ENCODE results near the gene THY1. TPM values are rescaled to one million over a fixed set of nuclear protein-coding genes. Genes with fewer than 3 reads are reported as not detected.

Gene THY1
- total and polyA plus RNA-seq, 9 of the 15 experiments (the other 6 are each of a cell fraction or from before 2014, with no cell fraction given): 0.07 to 0.40 (median 0.16) TPM; not detected in 5

- no peak for TF ChIP-seq HINFP (tag; conservative IDR thresholded peaks at IDR 0.05; ENCODE audit: low read depth)
- no peak for TF ChIP-seq HNRNPH1 (optimal IDR thresholded peaks at IDR 0.05; ENCODE audit: low read depth, low read length)
- no peak for TF ChIP-seq HNRNPL (IDR thresholded peaks at IDR 0.05; ENCODE audit: low read depth, low read length)
- TF ChIP-seq ZFP36 (IDR thresholded peaks at IDR 0.05; ENCODE audit: low read depth, low read length, partially characterized antibody): no peak
- peak; percentile 63; the same call in 1 of the 2 replicates for TF ChIP-seq BMI1 (IDR thresholded peaks at IDR 0.05; ENCODE audit: low read length)
- TF ChIP-seq MYNN (IDR thresholded peaks at IDR 0.05): no peak
- TF ChIP-seq MYNN (CRISPR knock-in tag; IDR thresholded peaks at IDR 0.05): no peak
- TF ChIP-seq ZNF121 (CRISPR knock-in tag; conservative IDR thresholded peaks at IDR 0.05): no peak
- TF ChIP-seq TAF1 (IDR thresholded peaks at IDR 0.05; ENCODE audit: control insufficient read depth, extremely low read depth, insufficient read depth, low read length, severe bottlenecking): peak; percentile 44
- TF ChIP-seq ZNF75A (CRISPR knock-in tag; IDR thresholded peaks at IDR 0.05): no peak
- no peak for TF ChIP-seq ZBTB5 (IDR thresholded peaks at IDR 0.05)
- no peak for TF ChIP-seq THRA (IDR thresholded peaks at IDR 0.05)
- TF ChIP-seq ZKSCAN8 (CRISPR knock-in tag; IDR thresholded peaks at IDR 0.05): no peak
- no peak for TF ChIP-seq GMEB1 (CRISPR knock-in tag; IDR thresholded peaks at IDR 0.05)
- TF ChIP-seq KDM5B (IDR thresholded peaks at IDR 0.05; ENCODE audit: insufficient replicate concordance, low read depth, low read length): peak; percentile 50
- no peak for TF ChIP-seq ZNF133 (CRISPR knock-in tag; IDR thresholded peaks at IDR 0.05)
- 0 out of 2 replicates have a peak, but pooled peaks have one; percentile 27 for TF ChIP-seq SUPT5H (IDR thresholded peaks at IDR 0.05)
- TF ChIP-seq ZNF232 (CRISPR knock-in tag; IDR thresholded peaks at IDR 0.05): 0 out of 2 replicates have a peak, but pooled peaks have one; percentile 29
- no peak for TF ChIP-seq WHSC1 (IDR thresholded peaks at IDR 0.05; ENCODE audit: low read length)
- no peak for TF ChIP-seq SMAD3 (CRISPR knock-in tag; conservative IDR thresholded peaks at IDR 0.05)
- TF ChIP-seq HDAC8 (tag; IDR thresholded peaks at IDR 0.05): 0 out of 2 replicates have a peak, but pooled peaks have one; percentile 19
- TF ChIP-seq HIVEP1 (CRISPR knock-in tag; IDR thresholded peaks at IDR 0.05): peak; percentile 62; the same call in 1 of the 2 replicates
- no peak for TF ChIP-seq ETS2 (tag; IDR thresholded peaks at IDR 0.05; ENCODE audit: borderline replicate concordance, poor library complexity, severe bottlenecking)
These were observed 41.6 kb downstream of the THY1 start, which contains the start of gene USP2 (continued) for GRCh38 chr11:119381181-119381988.
